HuH-7 (cell line): ENCODE data around the gene FBXW7.

Experiments
- DNase-seq: peaks from one replicate; pipeline ENCODE4 v3.0.0; 2011; ENCODE audit warnings: low spot score

FBXW7 gene

GRCh38 chr4:152369902-152370295 is 166.0 kb downstream of the FBXW7 start:
- no peak for DNase-seq

GRCh38 chr4:152369203-152369901 is 166.5 kb downstream of the FBXW7 start:
- no peak for DNase-seq

- no peak for DNase-seq
These were observed 167.9 kb downstream of the FBXW7 start for GRCh38 chr4:152368001-152368400.

GRCh38 chr4:152364883-152365282 is 171.0 kb downstream of the FBXW7 start:
- no peak for DNase-seq

GRCh38 chr4:152364383-152364782 is 171.5 kb downstream of the FBXW7 start:
- DNase-seq, result no peak

GRCh38 chr4:152363904-152364303 is 172.0 kb downstream of the FBXW7 start:
- no peak for DNase-seq

GRCh38 chr4:152363086-152363485 is 172.8 kb downstream of the FBXW7 start:
- no peak for DNase-seq

GRCh38 chr4:152360045-152360410 is 175.9 kb downstream of the FBXW7 start:
- no peak for DNase-seq

GRCh38 chr4:152359208-152360044 is 176.5 kb downstream of the FBXW7 start:
- DNase-seq, result no peak

- DNase-seq, result no peak
These were observed 178.7 kb downstream of the FBXW7 start for GRCh38 chr4:152357206-152357605.

GRCh38 chr4:152356428-152357034 is 179.4 kb downstream of the FBXW7 start:
- no peak for DNase-seq

- peak; percentile 9 for DNase-seq
These were observed 183.2 kb downstream of the FBXW7 start for GRCh38 chr4:152352622-152353116.

GRCh38 chr4:152352215-152352614 is 183.7 kb downstream of the FBXW7 start:
- DNase-seq, result no peak

GRCh38 chr4:152351080-152351479 is 184.8 kb downstream of the FBXW7 start:
- no peak for DNase-seq

- DNase-seq, result no peak
These were observed 187.2 kb downstream of the FBXW7 start for GRCh38 chr4:152348670-152349069.

- DNase-seq, result no peak
These were observed 188.9 kb downstream of the FBXW7 start for GRCh38 chr4:152346979-152347378.

GRCh38 chr4:152346526-152346925 is 189.4 kb downstream of the FBXW7 start:
- DNase-seq, result no peak

GRCh38 chr4:152344001-152344400 is 191.9 kb downstream of the FBXW7 start:
- DNase-seq, result no peak

- no peak for DNase-seq
These were observed 193.6 kb downstream of the FBXW7 start for GRCh38 chr4:152342293-152342692.

- DNase-seq, result no peak
These were observed 195.1 kb downstream of the FBXW7 start for GRCh38 chr4:152340818-152341217.

GRCh38 chr4:152339576-152339975 is 196.3 kb downstream of the FBXW7 start:
- DNase-seq, result no peak

- DNase-seq, result no peak
These were observed 201.0 kb downstream of the FBXW7 start for GRCh38 chr4:152334931-152335330.

- DNase-seq, result no peak
These were observed 204.8 kb downstream of the FBXW7 start for GRCh38 chr4:152331042-152331441.
